Prostate gland (tissue), 2 donors: ENCODE results near the gene APOBEC3A. TPM values are rescaled to one million over a fixed set of nuclear protein-coding genes. Genes with fewer than 3 reads are reported as not detected.

ENCODE experiments used
- DNase-seq: peaks from one replicate; pipeline ENCODE4 v3.0.0-alpha.2; 2019; ENCODE audit warnings: low spot score
- H3K27ac ChIP-seq, 2 donors: fragments of 200-600 bp; sonication (generic); 2 replicates each; pipeline ENCODE4 v1.5.1; 2017 to 2019
- H3K27me3 ChIP-seq: fragments of 200-600 bp; sonication (generic); replicated peaks from 2 replicates; pipeline ENCODE4 v1.5.1; 2019; ENCODE audit not compliant: insufficient read depth
- H3K36me3 ChIP-seq, 2 donors: fragments of 200-600 bp; sonication (generic); 1 replicate in 1 of 2; 2 replicates in 1 of 2; pipeline versions ENCODE4 v1.5.1 to v1.8.1; 2017 to 2019
- H3K4me1 ChIP-seq: fragments of 200-600 bp; sonication (generic); replicated peaks from 2 replicates; pipeline ENCODE4 v1.5.1; 2019
- H3K4me3 ChIP-seq, 2 donors: fragments of 200-600 bp; sonication (generic); 2 replicates each; pipeline ENCODE4 v1.5.1; 2017 to 2019
- H3K9me3 ChIP-seq: fragments of 200-600 bp; sonication (generic); 2 replicates; pipeline ENCODE4 v1.5.1; 2017
- CTCF ChIP-seq, 4 experiments: fragments of 200-600 bp in 2 of 4; fragments of 450-650 bp in 2 of 4; sonication (generic) in 2 of 4; IDR thresholded peaks; 1 replicate in 3 of 4; 2 replicates in 1 of 4; pipeline ENCODE4 v1.5.1; 2016 to 2019; ENCODE audit warnings: antibody characterized with exemption in 4 of 4, mild to moderate bottlenecking in 2 of 4, moderate library complexity in 2 of 4
- POLR2A ChIP-seq: fragments of 450-650 bp; IDR thresholded peaks from one replicate; pipeline ENCODE4 v1.6.1; 2016; ENCODE audit warnings: antibody characterized with exemption, mild to moderate bottlenecking
- POLR2AphosphoS5 ChIP-seq: sonication (generic); formaldehyde crosslinking; IDR thresholded peaks from one replicate; pipeline ENCODE4 v1.6.1; 2017; ENCODE audit warnings: antibody characterized with exemption
- WGBS: methylation state at CpG from one replicate; pipeline ENCODE4 v1.1.5; 2018; 5-methylcytosine and 5-hydroxymethylcytosine counted together
- intact Hi-C: fragments of 100-400 bp; cut with DNase I; formaldehyde crosslinking; loops from one replicate; pipeline ENCODE4 v1.14.2; 2022
- total RNA-seq, 2 donors: library from RNA; depleted of rRNA; stranded (reverse); fragments of >200 nt; gene quantifications; one replicate each; pipeline ENCODE4 v1.1.0, GENCODE V29; 2016

Gene APOBEC3A
- total RNA-seq, 2 donors from 2014 or later: 1.6 TPM; not detected in 1

- TF ChIP-seq POLR2A: no peak
- TF ChIP-seq POLR2AphosphoS5: no peak
- TF ChIP-seq CTCF (IDR thresholded peaks at IDR 0.05): no peak
- Histone ChIP-seq H3K27me3 (no peaks in the 10 kb centered on the region), H3K4me3 (no peak overlapping the region), H3K4me1 (no peaks in the 10 kb centered on the region), H3K9me3 (no peaks in the 10 kb centered on the region), H3K36me3 (no peaks in the 10 kb centered on the region), H3K27ac (no peak overlapping the region)
- DNase-seq: no peak
- intact Hi-C loops: no loop called here
- WGBS: 82% methylated on average over 5 of the region's 5 CpGs
These were observed 13.8 kb downstream of the APOBEC3A start for GRCh38 chr22:38971202-38971601.

- Histone ChIP-seq H3K27ac (no peak overlapping the region), H3K27me3 (no peaks in the 10 kb centered on the region), H3K36me3 (no peaks in the 10 kb centered on the region), H3K4me3 (no peak overlapping the region), H3K9me3 (no peaks in the 10 kb centered on the region), H3K4me1 (no peaks in the 10 kb centered on the region)
- WGBS: 95% methylated on average over 3 of the region's 3 CpGs
- DNase-seq: no peak
- intact Hi-C loops: no loop called here
- TF ChIP-seq CTCF (IDR thresholded peaks at IDR 0.05) (no peak), POLR2A (no peak), POLR2AphosphoS5 (no peak)
These were observed 14.4 kb downstream of the APOBEC3A start for GRCh38 chr22:38971791-38972190.

GRCh38 chr22:38972558-38972957, 15.1 kb downstream of the APOBEC3A start:
- intact Hi-C loops: no loop called here
- no peak for TF ChIP-seq POLR2A
- TF ChIP-seq POLR2AphosphoS5: no peak
- TF ChIP-seq CTCF (IDR thresholded peaks at IDR 0.05): no peak

GRCh38 chr22:38973289-38974169, 16.1 kb downstream of the APOBEC3A start:
- Histone ChIP-seq H3K4me1 (no peaks in the 10 kb centered on the region), H3K27ac (no peak overlapping the region), H3K4me3 (no peak overlapping the region), H3K9me3 (no peaks in the 10 kb centered on the region), H3K36me3 (no peaks in the 10 kb centered on the region), H3K27me3 (no peaks in the 10 kb centered on the region)
- 54% methylated on average over 15 of the region's 15 CpGs for WGBS
- peak; percentile 14 for DNase-seq
- peak in 3 of 4 experiments; percentile 35 to 73 (median 57) for TF ChIP-seq CTCF (IDR thresholded peaks at IDR 0.05)
- no peak for TF ChIP-seq POLR2A
- intact Hi-C loops: no loop called here

More at GRCh38 chr22:38972558-38972957, 15.1 kb downstream of the APOBEC3A start:
- no peak overlapping the region for H3K4me3 ChIP-seq
- no peaks in the 10 kb centered on the region for H3K36me3 ChIP-seq
- no peaks in the 10 kb centered on the region for H3K27me3 ChIP-seq
- DNase-seq: no peak
- no peak overlapping the region for H3K27ac ChIP-seq
- no peaks in the 10 kb centered on the region for H3K4me1 ChIP-seq
- 74% methylated on average over 5 of the region's 5 CpGs for WGBS
- no peaks in the 10 kb centered on the region for H3K9me3 ChIP-seq
